ENCODE results near the gene DHX15.

DHX15 gene

GRCh38 chr4:24495388-24495787 is 89.0 kb downstream of the DHX15 start:
- no peak for DNase-seq (ENCODE audit: extremely low read depth in 1 of 2, low read depth in 1 of 2)

GRCh38 chr4:24489870-24490269 is 94.5 kb downstream of the DHX15 start:
- DNase-seq (ENCODE audit: extremely low read depth in 1 of 2, low read depth in 1 of 2), result no peak

GRCh38 chr4:24488399-24489164 is 95.8 kb downstream of the DHX15 start:
- peak in 1 of 2 donors; percentile 30 for DNase-seq (ENCODE audit: extremely low read depth in 1 of 2, low read depth in 1 of 2)

GRCh38 chr4:24482871-24483270 is 101.5 kb downstream of the DHX15 start:
- no peak for DNase-seq (ENCODE audit: extremely low read depth in 1 of 2, low read depth in 1 of 2)

GRCh38 chr4:24477919-24478318 is 106.4 kb downstream of the DHX15 start:
- DNase-seq (ENCODE audit: extremely low read depth in 1 of 2, low read depth in 1 of 2), result no peak
